Heart right ventricle (tissue), 16 donors: ENCODE measurements around the gene ALDOA. TPM values are rescaled to one million over a fixed set of nuclear protein-coding genes. Genes with fewer than 3 reads are reported as not detected.
A peak's percentile ranks its signal among the peaks of the same experiment; 100 is the strongest.

Source experiments
- ATAC-seq, 8 donors: fragments of 200-7000 bp; cut with Tn5 transposase; one replicate each; pipeline ENCODE4 v1.9.1; 2020; ENCODE audit warnings: mild to moderate bottlenecking in 8 of 8, moderate library complexity in 8 of 8, moderate number of reproducible peaks in 1 of 8
- DNase-seq, 2 donors: peaks; one replicate each; pipeline ENCODE4 v3.0.0-alpha.2; 2020
- H3K27ac ChIP-seq, 10 donors: fragments of 200-600 bp; sonication (generic) in 2 of 10; one replicate each; pipeline versions ENCODE4 v1.5.0 to v1.8.0; 2020 to 2022; ENCODE audit warnings: mild to moderate bottlenecking in 3 of 10
- H3K27me3 ChIP-seq, 7 donors: fragments of 200-600 bp; one replicate each; pipeline ENCODE4 v1.8.0; 2021 to 2022; ENCODE audit warnings: mild to moderate bottlenecking in 2 of 7
- H3K36me3 ChIP-seq, 9 donors: fragments of 200-600 bp; sonication (generic) in 1 of 9; one replicate each; pipeline versions ENCODE4 v1.5.0 to v1.8.0; 2020 to 2022; ENCODE audit warnings: mild to moderate bottlenecking in 2 of 9
- H3K4me1 ChIP-seq, 9 donors: fragments of 200-600 bp; sonication (generic) in 1 of 9; one replicate each; pipeline versions ENCODE4 v1.5.0 to v1.8.0; 2020 to 2022; ENCODE audit warnings: mild to moderate bottlenecking in 4 of 9
- H3K4me3 ChIP-seq, 10 donors: fragments of 200-600 bp; sonication (generic) in 2 of 10; one replicate each; pipeline versions ENCODE4 v1.5.0 to v1.8.0; 2020 to 2022; ENCODE audit warnings: mild to moderate bottlenecking in 7 of 10, moderate library complexity in 2 of 10
- H3K9me3 ChIP-seq, 11 donors: fragments of 200-600 bp in 10 of 11; sonication (generic) in 2 of 11; one replicate each; pipeline versions ENCODE4 v1.5.0 to v1.8.0; 2013 to 2022; ENCODE audit warnings: mild to moderate bottlenecking in 2 of 11, control low read depth in 1 of 11, moderate library complexity in 1 of 11
- CTCF ChIP-seq, 9 donors: fragments of 200-600 bp; sonication (generic) in 2 of 9; IDR thresholded peaks; one replicate each; pipeline versions ENCODE4 v1.5.0 to v1.8.0; 2021 to 2022; ENCODE audit warnings: antibody characterized with exemption in 9 of 9, mild to moderate bottlenecking in 5 of 9, moderate library complexity in 1 of 9
- WGBS, 2 donors: extraction: QIAGEN DNeasy Blood & Tissue Kit; methylation state at CpG; one replicate each; pipeline ENCODE4 v1.1.7; 2013; ENCODE audit warnings: inconsistent platforms in 1 of 2; 5-methylcytosine and 5-hydroxymethylcytosine counted together
- intact Hi-C, 10 donors: fragments of 100-400 bp; cut with DNase I; formaldehyde crosslinking; loops; one replicate each; pipeline versions ENCODE4 v1.11.1 to v1.14.2; 2022
- polyA plus RNA-seq, 2 donors: library from polyadenylated mRNA; stranded (reverse); fragments of 200-250 nt; gene quantifications; one replicate each; pipeline ENCODE4 v1.2.3, GENCODE V29; 2013
- total RNA-seq, 10 donors: library from RNA; stranded (reverse); fragmentation: NEBNext Ultra II Directional in 3 of 10; extraction: Animal tissue kit (Norgen Biotek cat#: 25700) in 3 of 10; gene quantifications; one replicate each; pipeline versions ENCODE4 v1.2.1 to v1.2.4, GENCODE V29; 2021 to 2023
- donor health status: Arrhythmogenic right ventricular cardiomyopathy.
- donor health status: ischemic (EF 13 %, LVEDD 7.1; RV severe dilation, severe dysfunction).
- donor health status: healthy with polysubstance abuse.
- donor health status: DM: no; HTN: yes; CAD: no.
- donor health status: DM: no; HTN: no; CAD: no.
- donor health status: ischemic (EF 25% LVEDD 6.9; RV normal size, moderate dysfunction).
- donor health status: ischemic (EF 25% LVEDD 5.7; RV mildly dilated, moderate dysfunction).
- donor health status: healthy.
- donor health status: DM: yes; HTN: yes; CAD: no.
- donor health status: Ischemic cardiomyopathy.
- donor health status: ischemic (EF 35%, LVEDD 5.7; RV mildly dilated, moderate dysfunction).
- donor health status: nonischemic (EF 11% LVEDD 7.7; RV severe dilation, severe dysfunction).
- donor health status: DM: yes; HTN: yes; CAD: no.
- donor health status: PGD.
- donor health status: ischemic (EF 29% LVEDD 5.4; RV normal size, mild dysfunction).
- donor health status: nonischemic (EF 23%, LVEDD 6.1; RV moderate dilation, normal function).

Gene ALDOA
- total and polyA plus RNA-seq, 12 donors = 2,873 to 4,582 (median 3,767) TPM

- Histone ChIP-seq H3K36me3 (peaks cover 0 to 66% (median 30%) of the 10 kb centered on the region in 9 donors), H3K4me3 (no peak overlapping the region), H3K27me3 (no peaks in the 10 kb centered on the region), H3K4me1 (peaks cover 0 to 37% (median 0%) of the 10 kb centered on the region in 9 donors), H3K9me3 (no peaks in the 10 kb centered on the region), H3K27ac (peak overlapping the region in 4 of 10 donors; percentile 16 to 47 (median 42))
- DNase-seq (peak in 1 of 2 donors; percentile 67), ATAC-seq (peak; percentile 14 to 69 (median 22))
- 59 to 65% methylated on average over 17 of the region's 17 CpGs for WGBS, 2 donors
- TF ChIP-seq CTCF (IDR thresholded peaks at IDR 0.05) = no peak
- intact Hi-C loops = no loop called here
These were observed 19.2 kb downstream of the ALDOA start for GRCh38 chr16:30084816-30085159.

GRCh38 chr16:30085247-30085646, 19.7 kb downstream of the ALDOA start:
- Histone ChIP-seq H3K27ac (peak overlapping the region in 8 of 10 donors; percentile 12 to 47 (median 20)), H3K4me3 (no peak overlapping the region), H3K9me3 (no peaks in the 10 kb centered on the region), H3K36me3 (peaks cover 0 to 61% (median 26%) of the 10 kb centered on the region in 9 donors), H3K4me1 (peaks cover 0 to 41% (median 0%) of the 10 kb centered on the region in 9 donors), H3K27me3 (no peaks in the 10 kb centered on the region)
- WGBS, 2 donors = 57 to 68% methylated on average over 3 of the region's 3 CpGs
- intact Hi-C loops = no loop called here
- no peak for DNase-seq
- no peak for TF ChIP-seq CTCF (IDR thresholded peaks at IDR 0.05)
- peak in 1 of 8 donors; percentile 31 for ATAC-seq

- DNase-seq (no peak), ATAC-seq (no peak)
- WGBS, 2 donors = 78 to 80% methylated on average over 6 of the region's 6 CpGs
- Histone ChIP-seq H3K4me3 (no peak overlapping the region), H3K27ac (peak overlapping the region in 8 of 10 donors; percentile 12 to 47 (median 20)), H3K36me3 (peaks cover 0 to 56% (median 23%) of the 10 kb centered on the region in 9 donors), H3K27me3 (no peaks in the 10 kb centered on the region), H3K4me1 (peaks cover 0 to 47% (median 2%) of the 10 kb centered on the region in 9 donors), H3K9me3 (no peaks in the 10 kb centered on the region)
- intact Hi-C loops = no loop called here
- TF ChIP-seq CTCF (IDR thresholded peaks at IDR 0.05) = no peak
These were observed 20.3 kb downstream of the ALDOA start for GRCh38 chr16:30085820-30086219.

- Histone ChIP-seq H3K27me3 (no peaks in the 10 kb centered on the region), H3K36me3 (peaks cover 0 to 49% (median 16%) of the 10 kb centered on the region in 9 donors), H3K27ac (peak overlapping the region in 2 of 10 donors; percentile 41 to 65), H3K9me3 (no peaks in the 10 kb centered on the region), H3K4me3 (no peak overlapping the region), H3K4me1 (peaks cover 0 to 54% (median 9%) of the 10 kb centered on the region in 9 donors)
- intact Hi-C loops = no loop called here
- ATAC-seq = no peak
- TF ChIP-seq CTCF (IDR thresholded peaks at IDR 0.05) = no peak
- 78 to 80% methylated on average over 27 of the region's 27 CpGs for WGBS, 2 donors
- no peak for DNase-seq
These were observed 21.0 kb downstream of the ALDOA start for GRCh38 chr16:30086291-30087140.
